Loucy (cell line): ENCODE results near the gene FRZB.
A peak's percentile ranks its signal among the peaks of the same experiment; 100 is the strongest.
"Not testable (repeated sequence)": the region's sequence is repeated elsewhere in the genome, so short reads cannot be mapped to it uniquely, and the experiment has no call there.

Experiments
- H2AFZ ChIP-seq: fragments of 200-600 bp; sonication (generic); 2 replicates; pipeline ENCODE4 v1.6.0; 2016; ENCODE audit warnings: antibody characterized with exemption, mild to moderate bottlenecking, low read length, moderate library complexity
- H3F3A ChIP-seq: fragments of 200-600 bp; 2 replicates; pipeline ENCODE4 v1.6.0; 2016; ENCODE audit warnings: antibody characterized with exemption, low read depth, mild to moderate bottlenecking
- H3K27me3 ChIP-seq: fragments of 200-600 bp; sonication (generic); 2 replicates; pipeline ENCODE4 v1.6.1; 2014; ENCODE audit warnings: low read length, mild to moderate bottlenecking; ENCODE audit not compliant: insufficient read depth, poor library complexity, severe bottlenecking
- H3K36me3 ChIP-seq: fragments of 200-600 bp; sonication (generic); 2 replicates; pipeline ENCODE4 v1.6.1; 2016; ENCODE audit warnings: low read length; ENCODE audit not compliant: insufficient read depth
- H3K4me1 ChIP-seq: fragments of 200-600 bp; sonication (generic); 2 replicates; pipeline ENCODE4 v1.5.1; 2014; ENCODE audit warnings: low read length, mild to moderate bottlenecking; ENCODE audit not compliant: insufficient read depth, poor library complexity, severe bottlenecking
- H3K4me2 ChIP-seq: fragments of 200-600 bp; sonication (generic); 2 replicates; pipeline ENCODE4 v1.6.0; 2014; ENCODE audit warnings: antibody characterized with exemption, low read length, low read depth, mild to moderate bottlenecking; ENCODE audit not compliant: poor library complexity, severe bottlenecking
- H3K4me3 ChIP-seq: fragments of 200-600 bp; sonication (generic); 2 replicates; pipeline ENCODE4 v1.5.1; 2014; ENCODE audit warnings: low read length, mild to moderate bottlenecking, mixed read lengths; ENCODE audit not compliant: poor library complexity, severe bottlenecking
- H3K79me2 ChIP-seq: fragments of 200-600 bp; sonication (generic); 2 replicates; pipeline ENCODE4 v1.6.1; 2014; ENCODE audit warnings: low read length; ENCODE audit not compliant: insufficient read depth
- H3K9ac ChIP-seq: fragments of 200-600 bp; sonication (generic); 2 replicates; pipeline ENCODE4 v1.6.0; 2014; ENCODE audit warnings: mild to moderate bottlenecking, low read depth, low read length, moderate library complexity; ENCODE audit not compliant: poor library complexity, severe bottlenecking
- H3K9me2 ChIP-seq: fragments of 200-600 bp; sonication (generic); replicated peaks from 2 replicates; pipeline ENCODE4 v1.6.1; 2016; ENCODE audit warnings: low read depth, low read length, mixed read lengths
- H3K9me3 ChIP-seq: fragments of 200-600 bp; sonication (generic); 2 replicates; pipeline ENCODE4 v1.6.1; 2014; ENCODE audit warnings: mild to moderate bottlenecking, antibody characterized with exemption, low read length, low read depth; ENCODE audit not compliant: insufficient read depth
- H4K20me1 ChIP-seq: fragments of 200-600 bp; sonication (generic); 2 replicates; pipeline ENCODE4 v1.6.0; 2014; ENCODE audit warnings: antibody characterized with exemption, low read length, mild to moderate bottlenecking; ENCODE audit not compliant: insufficient read depth, poor library complexity, severe bottlenecking
- CTCF ChIP-seq: fragments of 200-600 bp; sonication (generic); conservative IDR thresholded peaks from 2 replicates; pipeline ENCODE4 v1.5.1; 2014; ENCODE audit warnings: mild to moderate bottlenecking, antibody characterized with exemption, low read length
- EZH2phosphoT487 ChIP-seq: fragments of 200-600 bp; IDR thresholded peaks from 2 replicates; pipeline ENCODE4 v1.6.1; 2018; ENCODE audit warnings: antibody characterized with exemption, mild to moderate bottlenecking, moderate library complexity, borderline replicate concordance

FRZB gene

GRCh38 chr2:182883451-182883850, 17.0 kb upstream of the FRZB start:
- no peak overlapping the region for H3K4me3 ChIP-seq
- H3K4me2 ChIP-seq = no peak overlapping the region
- no peaks in the 10 kb centered on the region for H3K27me3 ChIP-seq
- H2AFZ ChIP-seq = no peak overlapping the region
- H3F3A ChIP-seq = no peaks in the 10 kb centered on the region
- no peaks in the 10 kb centered on the region for H4K20me1 ChIP-seq
- H3K4me1 ChIP-seq = no peaks in the 10 kb centered on the region
- H3K9me3 ChIP-seq = no peaks in the 10 kb centered on the region
- no peaks in the 10 kb centered on the region for H3K36me3 ChIP-seq
- H3K9me2 ChIP-seq = no peaks in the 10 kb centered on the region
- H3K9ac ChIP-seq = no peak overlapping the region
- no peaks in the 10 kb centered on the region for H3K79me2 ChIP-seq
- TF ChIP-seq EZH2phosphoT487 = no peak
- TF ChIP-seq CTCF = no peak

- H3K9me2 ChIP-seq, H4K20me1 ChIP-seq, H3K4me2 ChIP-seq, H3K9ac ChIP-seq, H3F3A ChIP-seq, H3K27me3 ChIP-seq, H3K79me2 ChIP-seq, H3K4me1 ChIP-seq, H3K9me3 ChIP-seq, H3K4me3 ChIP-seq, H2AFZ ChIP-seq, H3K36me3 ChIP-seq: not testable (repeated sequence)
Observed at GRCh38 chr2:182880100-182880499, 13.7 kb upstream of the FRZB start.

GRCh38 chr2:182876653-182877052, 10.2 kb upstream of the FRZB start:
- not testable (repeated sequence) for H2AFZ ChIP-seq, H3K9me2 ChIP-seq, H3K36me3 ChIP-seq, H3F3A ChIP-seq, H3K4me1 ChIP-seq, H3K27me3 ChIP-seq, H3K9me3 ChIP-seq, H3K9ac ChIP-seq, H3K79me2 ChIP-seq, H3K4me3 ChIP-seq, H3K4me2 ChIP-seq, H4K20me1 ChIP-seq

- Histone ChIP-seq H3K27me3 (no peaks in the 10 kb centered on the region), H3K9me2 (no peaks in the 10 kb centered on the region), H3K4me2 (no peak overlapping the region), H3K9ac (no peak overlapping the region), H3K9me3 (no peaks in the 10 kb centered on the region; the same call in 1 of the 2 replicates), H4K20me1 (no peaks in the 10 kb centered on the region), H3K4me1 (peaks cover 5% of the 10 kb centered on the region), H3K4me3 (no peak overlapping the region), H3F3A (no peaks in the 10 kb centered on the region), H2AFZ (no peak overlapping the region), H3K79me2 (no peaks in the 10 kb centered on the region), H3K36me3 (no peaks in the 10 kb centered on the region)
- TF ChIP-seq EZH2phosphoT487 (no peak), CTCF (peak; percentile 76)
Observed at GRCh38 chr2:182870227-182870626, 3.8 kb upstream of the FRZB start.
